ENCODE measurements around the gene TRIM72.

TRIM72 gene

DNA sequence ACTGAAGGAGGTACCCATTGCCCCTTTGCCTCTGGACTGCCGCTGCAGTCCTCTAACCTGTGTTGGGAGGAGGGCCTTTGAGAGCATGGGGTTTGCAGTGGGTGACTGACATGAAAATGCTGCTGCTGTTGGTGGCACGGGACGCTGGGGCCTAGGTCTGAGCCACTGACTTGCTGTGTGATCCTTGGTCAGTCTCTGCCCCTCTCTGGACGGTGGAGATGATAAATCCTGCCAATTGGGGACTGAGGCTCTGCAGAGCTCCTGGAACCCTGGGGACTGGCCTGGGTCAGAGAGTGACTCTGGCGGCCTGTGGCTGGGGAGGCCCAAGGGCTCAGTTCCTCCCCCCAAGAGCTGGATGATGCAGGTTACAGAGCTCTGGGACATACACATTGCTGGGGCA lies 9.1 kb downstream of the TRIM72 start:
- no peak overlapping the region for H3K4me3 ChIP-seq (ENCODE audit: low read length, poor library complexity, severe bottlenecking)
- no peaks in the 10 kb centered on the region for H3K27me3 ChIP-seq (ENCODE audit: insufficient read depth, low read length, poor library complexity, severe bottlenecking)
- H4K20me1 ChIP-seq (ENCODE audit: insufficient read depth, low read length, poor library complexity, severe bottlenecking) = no peaks in the 10 kb centered on the region
- no peaks in the 10 kb centered on the region for H3K9me2 ChIP-seq (replicated peaks; ENCODE audit: low read depth, low read length)
- no peaks in the 10 kb centered on the region for H3K79me2 ChIP-seq (ENCODE audit: insufficient read depth, low read length)
- H3K4me1 ChIP-seq (ENCODE audit: insufficient read depth, low read length, poor library complexity, severe bottlenecking) = no peaks in the 10 kb centered on the region
- no peaks in the 10 kb centered on the region for H3K36me3 ChIP-seq (ENCODE audit: insufficient read depth, low read length)
- H3F3A ChIP-seq (ENCODE audit: low read depth) = no peaks in the 10 kb centered on the region
- no peak overlapping the region for H2AFZ ChIP-seq (ENCODE audit: low read length)
- no peak overlapping the region for H3K9ac ChIP-seq (ENCODE audit: low read depth, low read length, poor library complexity, severe bottlenecking)
- TF ChIP-seq, protein P1, sequence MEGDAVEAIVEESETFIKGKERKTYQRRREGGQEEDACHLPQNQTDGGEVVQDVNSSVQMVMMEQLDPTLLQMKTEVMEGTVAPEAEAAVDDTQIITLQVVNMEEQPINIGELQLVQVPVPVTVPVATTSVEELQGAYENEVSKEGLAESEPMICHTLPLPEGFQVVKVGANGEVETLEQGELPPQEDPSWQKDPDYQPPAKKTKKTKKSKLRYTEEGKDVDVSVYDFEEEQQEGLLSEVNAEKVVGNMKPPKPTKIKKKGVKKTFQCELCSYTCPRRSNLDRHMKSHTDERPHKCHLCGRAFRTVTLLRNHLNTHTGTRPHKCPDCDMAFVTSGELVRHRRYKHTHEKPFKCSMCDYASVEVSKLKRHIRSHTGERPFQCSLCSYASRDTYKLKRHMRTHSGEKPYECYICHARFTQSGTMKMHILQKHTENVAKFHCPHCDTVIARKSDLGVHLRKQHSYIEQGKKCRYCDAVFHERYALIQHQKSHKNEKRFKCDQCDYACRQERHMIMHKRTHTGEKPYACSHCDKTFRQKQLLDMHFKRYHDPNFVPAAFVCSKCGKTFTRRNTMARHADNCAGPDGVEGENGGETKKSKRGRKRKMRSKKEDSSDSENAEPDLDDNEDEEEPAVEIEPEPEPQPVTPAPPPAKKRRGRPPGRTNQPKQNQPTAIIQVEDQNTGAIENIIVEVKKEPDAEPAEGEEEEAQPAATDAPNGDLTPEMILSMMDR (conservative IDR thresholded peaks at IDR 0.05; ENCODE audit: low read length) = no peak
- TF ChIP-seq EZH2phosphoT487 (IDR thresholded peaks at IDR 0.05; ENCODE audit: borderline replicate concordance) = no peak
- H3K4me2 ChIP-seq (ENCODE audit: low read depth, low read length, poor library complexity, severe bottlenecking) = no peak overlapping the region
- no peaks in the 10 kb centered on the region for H3K9me3 ChIP-seq (ENCODE audit: insufficient read depth, low read depth, low read length)

GRCh38 chr16:31224092-31224955 lies 10.4 kb downstream of the TRIM72 start:
- no peaks in the 10 kb centered on the region for H3K36me3 ChIP-seq (ENCODE audit: insufficient read depth, low read length)
- no peak overlapping the region for H3K4me2 ChIP-seq (ENCODE audit: low read depth, low read length, poor library complexity, severe bottlenecking)
- no peaks in the 10 kb centered on the region for H4K20me1 ChIP-seq (ENCODE audit: insufficient read depth, low read length, poor library complexity, severe bottlenecking)
- H2AFZ ChIP-seq (ENCODE audit: low read length) = no peak overlapping the region
- H3K9ac ChIP-seq (ENCODE audit: low read depth, low read length, poor library complexity, severe bottlenecking) = no peak overlapping the region
- no peak overlapping the region for H3K4me3 ChIP-seq (ENCODE audit: low read length, poor library complexity, severe bottlenecking)
- H3K79me2 ChIP-seq (ENCODE audit: insufficient read depth, low read length) = no peaks in the 10 kb centered on the region
- no peaks in the 10 kb centered on the region for H3K9me3 ChIP-seq (ENCODE audit: insufficient read depth, low read depth, low read length)
- TF ChIP-seq, protein P1 (conservative IDR thresholded peaks at IDR 0.05; ENCODE audit: low read length) = no peak
- TF ChIP-seq EZH2phosphoT487 (IDR thresholded peaks at IDR 0.05; ENCODE audit: borderline replicate concordance) = no peak
- no peaks in the 10 kb centered on the region for H3K4me1 ChIP-seq (ENCODE audit: insufficient read depth, low read length, poor library complexity, severe bottlenecking)
- H3K9me2 ChIP-seq (replicated peaks; ENCODE audit: low read depth, low read length) = no peaks in the 10 kb centered on the region
- no peaks in the 10 kb centered on the region for H3F3A ChIP-seq (ENCODE audit: low read depth)
- H3K27me3 ChIP-seq (ENCODE audit: insufficient read depth, low read length, poor library complexity, severe bottlenecking) = no peaks in the 10 kb centered on the region

DNA sequence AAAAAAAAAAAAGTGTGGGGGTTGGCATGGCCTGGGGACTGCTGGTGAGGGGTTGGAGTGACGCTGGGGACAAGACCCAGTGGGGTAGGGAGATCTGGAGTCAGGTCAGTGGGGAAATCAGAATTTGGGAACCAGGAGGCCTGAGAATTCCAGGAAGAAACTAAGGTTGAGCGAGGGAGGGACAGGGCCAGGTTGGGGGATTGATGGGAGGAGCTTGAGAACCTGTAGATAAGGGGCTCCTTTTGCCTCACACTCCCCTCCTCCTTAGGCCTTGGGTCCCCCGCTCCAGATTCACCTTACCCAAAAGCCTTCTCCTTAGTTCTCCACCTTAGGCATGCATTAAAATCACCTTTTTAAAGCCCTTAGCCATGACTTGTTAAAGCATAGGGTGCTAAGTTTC lies 11.3 kb downstream of the TRIM72 start:
- no peak overlapping the region for H3K4me2 ChIP-seq (ENCODE audit: low read depth, low read length, poor library complexity, severe bottlenecking)
- no peaks in the 10 kb centered on the region for H4K20me1 ChIP-seq (ENCODE audit: insufficient read depth, low read length, poor library complexity, severe bottlenecking)
- no peaks in the 10 kb centered on the region for H3K79me2 ChIP-seq (ENCODE audit: insufficient read depth, low read length)
- no peaks in the 10 kb centered on the region for H3K27me3 ChIP-seq (ENCODE audit: insufficient read depth, low read length, poor library complexity, severe bottlenecking)
- H3K36me3 ChIP-seq (ENCODE audit: insufficient read depth, low read length) = no peaks in the 10 kb centered on the region
- no peak overlapping the region for H3K9ac ChIP-seq (ENCODE audit: low read depth, low read length, poor library complexity, severe bottlenecking)
- no peaks in the 10 kb centered on the region for H3K9me2 ChIP-seq (replicated peaks; ENCODE audit: low read depth, low read length)
- H3F3A ChIP-seq (ENCODE audit: low read depth) = no peaks in the 10 kb centered on the region
- TF ChIP-seq, protein P1 (conservative IDR thresholded peaks at IDR 0.05; ENCODE audit: low read length) = no peak
- no peak for TF ChIP-seq EZH2phosphoT487 (IDR thresholded peaks at IDR 0.05; ENCODE audit: borderline replicate concordance)
- H3K4me3 ChIP-seq (ENCODE audit: low read length, poor library complexity, severe bottlenecking) = no peak overlapping the region
- no peak overlapping the region for H2AFZ ChIP-seq (ENCODE audit: low read length)
- no peaks in the 10 kb centered on the region for H3K9me3 ChIP-seq (ENCODE audit: insufficient read depth, low read depth, low read length)
- H3K4me1 ChIP-seq (ENCODE audit: insufficient read depth, low read length, poor library complexity, severe bottlenecking) = no peaks in the 10 kb centered on the region
